GM21515 (cell line): ENCODE measurements around the gene PAQR3.

ENCODE experiments used
- ATAC-seq: cut with Tn5 transposase; IDR thresholded peaks from one replicate; pipeline ENCODE4 v1.9.1; 2021; ENCODE audit not compliant: unreplicated experiment

Gene PAQR3

GRCh38 chr4:78863254-78863869 is 75.9 kb downstream of the PAQR3 start:
- ATAC-seq = no peak

GRCh38 chr4:78862314-78862737 is 76.9 kb downstream of the PAQR3 start:
- no peak for ATAC-seq
